SK-N-SH (cell line): ENCODE results near the gene MPP3. TPM values are rescaled to one million over a fixed set of nuclear protein-coding genes. Genes with fewer than 3 reads are reported as not detected.

ENCODE experiments used
- CTCF ChIA-PET: fragments of 300-600, 350-600 bp; formaldehyde crosslinking; extraction: SDS; loops from one replicate; lab custom pipeline; 2021; lab: Yijun Ruan, JAX
- POLR2A ChIA-PET: fragments of 350-600 bp; sonication (Branson Sonifier 250); formaldehyde crosslinking; extraction: SDS; loops from one replicate; lab custom pipeline; 2020; ENCODE audit warnings: antibody characterized with exemption, inconsistent platforms; lab: Yijun Ruan, JAX
- DNase-seq: peaks from one replicate; pipeline ENCODE4 v3.0.0; 2012
- H2AFZ ChIP-seq: fragments of 200-600 bp; sonication (generic); 2 replicates; pipeline ENCODE4 v1.8.1; 2016; ENCODE audit warnings: antibody characterized with exemption, mild to moderate bottlenecking, low read depth
- H3F3A ChIP-seq: fragments of 200-600 bp; sonication (generic); replicated peaks from 2 replicates; pipeline ENCODE3; 2016; ENCODE audit warnings: antibody characterized with exemption, mild to moderate bottlenecking; ENCODE audit not compliant: insufficient read depth
- H3K27ac ChIP-seq, 2 experiments: fragments of 200-500 bp in 1 of 2; fragments of 200-600 bp in 1 of 2; sonication (Bioruptor generic) in 1 of 2; sonication (generic), shearing (Covaris generic) in 1 of 2; 2 replicates each; pipeline versions ENCODE4 v1.5.1 to v1.6.1; 2014 to 2016; ENCODE audit warnings: low read depth in 2 of 2, inconsistent platforms in 1 of 2, low read length in 1 of 2, mild to moderate bottlenecking in 1 of 2, mixed read lengths in 1 of 2
- H3K27me3 ChIP-seq: fragments of 200-600 bp; sonication (generic), shearing (Covaris generic); 2 replicates; pipeline ENCODE4 v1.6.1; 2016; ENCODE audit warnings: mixed run types; ENCODE audit not compliant: insufficient read depth
- H3K36me3 ChIP-seq, 2 experiments: fragments of 200-500 bp in 1 of 2; fragments of 200-600 bp in 1 of 2; sonication (Bioruptor generic) in 1 of 2; sonication (generic) in 1 of 2; replicated peaks in 1 of 2; 2 replicates each; pipeline versions ENCODE3 to v1.5.1; 2014 to 2016; ENCODE audit warnings: low read length in 1 of 2, mild to moderate bottlenecking in 1 of 2; ENCODE audit not compliant: insufficient read depth in 2 of 2, control insufficient read depth in 1 of 2
- H3K4me1 ChIP-seq, 2 experiments: fragments of 200-500 bp in 1 of 2; fragments of 200-600 bp in 1 of 2; sonication (Bioruptor generic) in 1 of 2; sonication (generic), shearing (Covaris generic) in 1 of 2; 2 replicates each; pipeline versions ENCODE4 v1.5.1 to v1.6.1; 2014 to 2016; ENCODE audit warnings: low read depth in 1 of 2, low read length in 1 of 2, mixed run types in 1 of 2; ENCODE audit not compliant: insufficient read depth in 2 of 2, control insufficient read depth in 1 of 2
- H3K4me2 ChIP-seq: fragments of 200-600 bp; sonication (generic), shearing (Covaris generic); 2 replicates; pipeline ENCODE4 v1.6.1; 2017; ENCODE audit warnings: mixed run types
- H3K4me3 ChIP-seq, 2 experiments: fragments of 200-500 bp in 1 of 2; fragments of 200-600 bp in 1 of 2; sonication (Bioruptor generic) in 1 of 2; sonication (generic), shearing (Covaris generic) in 1 of 2; 2 replicates each; pipeline versions ENCODE4 v1.5.1 to v1.8.1; 2014 to 2016; ENCODE audit warnings: low read depth in 2 of 2, inconsistent platforms in 1 of 2, low read length in 1 of 2, mild to moderate bottlenecking in 1 of 2, mixed read lengths in 1 of 2, moderate library complexity in 1 of 2
- H3K79me2 ChIP-seq: fragments of 200-600 bp; sonication (generic); 2 replicates; pipeline ENCODE4 v1.8.1; 2017; ENCODE audit warnings: mild to moderate bottlenecking; ENCODE audit not compliant: insufficient read depth
- H3K9ac ChIP-seq: fragments of 200-600 bp; sonication (generic); 2 replicates; pipeline ENCODE4 v1.6.1; 2017; ENCODE audit warnings: mixed run types
- H3K9me2 ChIP-seq: fragments of 200-600 bp; sonication (generic); 2 replicates; pipeline ENCODE4 v1.6.1; 2017; ENCODE audit warnings: mixed run types
- H3K9me3 ChIP-seq: fragments of 200-600 bp; sonication (generic); 2 replicates; pipeline ENCODE4 v1.6.1; 2017; ENCODE audit warnings: mixed run types, mild to moderate bottlenecking, moderate library complexity
- H4K20me1 ChIP-seq: fragments of 200-600 bp; sonication (generic); 2 replicates; pipeline ENCODE4 v1.6.1; 2017; ENCODE audit warnings: mild to moderate bottlenecking, mixed run types; ENCODE audit not compliant: insufficient read depth
- EZH2phosphoT487 ChIP-seq: fragments of 200-600 bp; sonication (generic); IDR thresholded peaks from 2 replicates; pipeline ENCODE4 v1.6.1; 2017; ENCODE audit warnings: low read depth, mixed run types, mild to moderate bottlenecking, antibody characterized with exemption, moderate library complexity, borderline replicate concordance
- FOXJ3 ChIP-seq: sonication (generic); formaldehyde crosslinking; IDR thresholded peaks from 2 replicates; pipeline ENCODE4 v1.5.1; 2020; ENCODE audit warnings: mild to moderate bottlenecking, missing genetic modification reagents
- GATA2 ChIP-seq: sonication (generic); formaldehyde crosslinking; IDR thresholded peaks from 2 replicates; pipeline ENCODE4 v1.5.0; 2020; ENCODE audit warnings: mild to moderate bottlenecking, missing genetic modification reagents
- IRF3 ChIP-seq: fragments of 150-350 bp; IDR thresholded peaks from 2 replicates; pipeline ENCODE4 v1.6.1; 2016; ENCODE audit warnings: mild to moderate bottlenecking, low read depth, low read length
- JUND ChIP-seq: IDR thresholded peaks from 2 replicates; pipeline ENCODE4 v1.4.0; 2012
- NFIC ChIP-seq: IDR thresholded peaks from 2 replicates; pipeline ENCODE4 v1.4.0; 2012; ENCODE audit warnings: borderline replicate concordance
- POLR2AphosphoS5 ChIP-seq: IDR thresholded peaks from 2 replicates; pipeline ENCODE4 v1.6.1; 2012; ENCODE audit warnings: low read depth, low read length
- USF2 ChIP-seq: fragments of 150-350 bp; IDR thresholded peaks from 2 replicates; pipeline ENCODE4 v1.6.1; 2017; ENCODE audit warnings: antibody characterized with exemption, low read length, low read depth, borderline replicate concordance
- WGBS: methylation state at CpG from one replicate; pipeline ENCODE4 v1.1.6; 2017; ENCODE audit warnings: low lambda C conversion rate; 5-methylcytosine and 5-hydroxymethylcytosine counted together
- polyA plus RNA-seq, 3 experiments: library from polyadenylated mRNA; depleted of rRNA; stranded (reverse); fragments of >200 nt; gene quantifications; 2 replicates each; pipeline ENCODE4 v1.2.3, GENCODE V29; 2012

The MPP3 gene
- polyA plus RNA-seq, 1 of the 3 experiments (the other 2 are of a cell fraction): 14.1 TPM

DNA sequence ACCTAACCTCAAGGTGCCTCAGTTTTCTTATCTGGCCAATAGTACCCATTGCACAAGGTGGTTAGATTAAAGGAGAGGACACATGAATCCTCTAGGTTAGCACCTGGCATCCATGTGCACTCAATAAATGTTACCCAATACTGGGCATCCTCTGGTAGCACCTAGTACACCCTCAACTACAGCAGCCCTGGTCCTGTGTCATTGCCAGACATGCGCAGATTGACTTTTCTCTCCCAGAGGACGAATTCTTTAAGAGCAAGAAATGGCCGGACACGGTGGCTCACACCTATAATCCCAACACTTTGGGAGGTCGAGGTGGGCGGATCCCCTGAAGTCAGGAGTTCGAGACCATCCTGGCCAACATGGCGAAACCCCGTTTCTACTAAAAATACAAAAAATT, 61.5 kb downstream of the MPP3 start (continued):
- TF ChIP-seq EZH2phosphoT487 (no peak), JUND (no peak), NFIC (no peak), USF2 (no peak), POLR2AphosphoS5 (no peak)
- TF ChIP-seq, all 33 proteins: peak for 0

GRCh38 chr17:43770957-43771356, 62.0 kb downstream of the MPP3 start:
- TF ChIP-seq GATA2 (CRISPR knock-in tag) (no peak), FOXJ3 (no peak), USF2 (no peak)
- no peaks in the 10 kb centered on the region for H3K9me2 ChIP-seq
- H3K4me3 ChIP-seq: no peak overlapping the region
- no peaks in the 10 kb centered on the region for H3K4me1 ChIP-seq
- no peak overlapping the region for H3K4me2 ChIP-seq
- H3K79me2 ChIP-seq: peaks cover 24% of the 10 kb centered on the region
- H3F3A ChIP-seq: peaks cover 22% of the 10 kb centered on the region
- peaks cover 42 to 61% of the 10 kb centered on the region in 2 experiments for H3K36me3 ChIP-seq
- no peak overlapping the region for H3K27ac ChIP-seq
- ChIA-PET POLR2A (no interaction called here), CTCF (interaction anchor here (0.6 to 3.2 kb wide), 2 partner anchors 11 to 120 kb away, joined by 3 to 19 read pairs; no protein-coding TSS in a partner anchor)
- DNase-seq: no peak
- no peaks in the 10 kb centered on the region for H3K9me3 ChIP-seq
- WGBS: 96% methylated on average over 2 of the region's 2 CpGs
- no peak overlapping the region for H3K9ac ChIP-seq
- H3K27me3 ChIP-seq: no peaks in the 10 kb centered on the region
- H4K20me1 ChIP-seq: peaks cover 9% of the 10 kb centered on the region; the same call in 1 of the 2 replicates
- no peak overlapping the region for H2AFZ ChIP-seq

GRCh38 chr17:43769859-43770258, 63.1 kb downstream of the MPP3 start:
- Histone ChIP-seq H3F3A (peaks cover 22% of the 10 kb centered on the region), H4K20me1 (no peaks in the 10 kb centered on the region)
- POLR2A ChIA-PET: interaction anchor here (0.8 kb wide), 1 partner anchor 9 kb away, joined by 3 read pairs; the partner anchor contains the start of gene DUSP3
- TF ChIP-seq IRF3: no peak
- TF ChIP-seq, all 33 proteins: peak for 0
- DNase-seq: no peak
- CTCF ChIA-PET: interaction anchor here (1.0 to 3.2 kb wide), 3 partner anchors 10 to 191 kb away, joined by 3 to 19 read pairs (median 3); no protein-coding TSS in a partner anchor
- Histone ChIP-seq H3K79me2 (peaks cover 13% of the 10 kb centered on the region), H3K27ac (no peak overlapping the region), H2AFZ (no peak overlapping the region), H3K4me3 (no peak overlapping the region), H3K9me2 (no peaks in the 10 kb centered on the region), H3K9me3 (no peaks in the 10 kb centered on the region), H3K36me3 (peaks cover 39 to 58% of the 10 kb centered on the region in 2 experiments), H3K4me1 (no peaks in the 10 kb centered on the region), H3K4me2 (no peak overlapping the region), H3K27me3 (no peaks in the 10 kb centered on the region), H3K9ac (no peak overlapping the region)
- 95% methylated on average over 11 of the region's 11 CpGs for WGBS
